H9 (cell line): ENCODE measurements around the gene NHS. TPM values are rescaled to one million over a fixed set of nuclear protein-coding genes. Genes with fewer than 3 reads are reported as not detected.

Experiments
- DNase-seq: peaks from one replicate; pipeline ENCODE4 v3.0.0-alpha.2; 2017
- H2AFZ ChIP-seq: one replicate; pipeline ENCODE4 v1.6.1; 2013; ENCODE audit warnings: mild to moderate bottlenecking, low read length, control low read depth, moderate library complexity
- H2AK5ac ChIP-seq: 2 replicates; pipeline ENCODE4 v1.6.1; 2013; ENCODE audit warnings: low read length, control low read depth, mixed read lengths; ENCODE audit not compliant: insufficient read length
- H2BK120ac ChIP-seq: one replicate; pipeline ENCODE4 v1.6.1; 2013; ENCODE audit warnings: low read depth, mild to moderate bottlenecking, low read length, control low read depth, inconsistent platforms; ENCODE audit not compliant: poor library complexity, severe bottlenecking
- H2BK12ac ChIP-seq: 2 replicates; pipeline ENCODE4 v1.6.1; 2013; ENCODE audit warnings: low read length, control low read depth, mixed read lengths, low read depth; ENCODE audit not compliant: insufficient read length
- H2BK15ac ChIP-seq: 2 replicates; pipeline ENCODE4 v1.6.1; 2013; ENCODE audit warnings: low read depth, low read length, control low read depth
- H2BK20ac ChIP-seq: one replicate; pipeline ENCODE4 v1.6.1; 2013; ENCODE audit warnings: low read depth, mild to moderate bottlenecking, low read length, control low read depth, inconsistent platforms; ENCODE audit not compliant: poor library complexity, severe bottlenecking
- H2BK5ac ChIP-seq: 2 replicates; pipeline ENCODE4 v1.6.1; 2013; ENCODE audit warnings: low read length, control low read depth, mixed read lengths; ENCODE audit not compliant: insufficient read length
- H3K14ac ChIP-seq: 2 replicates; pipeline ENCODE4 v1.6.1; 2013; ENCODE audit warnings: low read length, control low read depth; ENCODE audit not compliant: insufficient read depth
- H3K18ac ChIP-seq: 2 replicates; pipeline ENCODE4 v1.6.1; 2013; ENCODE audit warnings: low read depth, mild to moderate bottlenecking, mixed read lengths, low read length, control low read depth; ENCODE audit not compliant: insufficient read length
- H3K23ac ChIP-seq: 2 replicates; pipeline ENCODE4 v1.6.1; 2013; ENCODE audit warnings: low read length, control low read depth, mixed read lengths, low read depth; ENCODE audit not compliant: insufficient read length
- H3K23me2 ChIP-seq: 2 replicates; pipeline ENCODE4 v1.6.1; 2013; ENCODE audit warnings: low read depth, mild to moderate bottlenecking, mixed read lengths, low read length, control low read depth; ENCODE audit not compliant: insufficient read length, poor library complexity, severe bottlenecking
- H3K27ac ChIP-seq: 2 replicates; pipeline ENCODE4 v1.5.1; 2013; ENCODE audit warnings: low read length, control low read depth, mixed read lengths, low read depth; ENCODE audit not compliant: insufficient read length
- H3K27me3 ChIP-seq: 2 replicates; pipeline ENCODE4 v1.6.1; 2013; ENCODE audit warnings: low read length, control low read depth, inconsistent platforms; ENCODE audit not compliant: insufficient read depth
- H3K4ac ChIP-seq: 2 replicates; pipeline ENCODE4 v1.6.1; 2013; ENCODE audit warnings: low read depth, mild to moderate bottlenecking, control low read depth, inconsistent platforms, low read length, moderate library complexity
- H3K4me1 ChIP-seq: 2 replicates; pipeline ENCODE4 v1.6.1; 2013; ENCODE audit warnings: low read length, control low read depth, inconsistent platforms; ENCODE audit not compliant: insufficient read depth
- H3K4me2 ChIP-seq: 2 replicates; pipeline ENCODE4 v1.6.1; 2013; ENCODE audit warnings: low read length, control low read depth, mixed read lengths; ENCODE audit not compliant: insufficient read length, insufficient read depth
- H3K56ac ChIP-seq: 2 replicates; pipeline ENCODE4 v1.6.1; 2013; ENCODE audit warnings: low read depth, mild to moderate bottlenecking, mixed read lengths, low read length, control low read depth; ENCODE audit not compliant: insufficient read length
- H3K79me1 ChIP-seq: 2 replicates; pipeline ENCODE4 v1.6.1; 2013; ENCODE audit warnings: low read depth, mild to moderate bottlenecking, moderate library complexity, low read length, control low read depth, inconsistent platforms; ENCODE audit not compliant: insufficient read depth, poor library complexity, severe bottlenecking
- H3K79me2 ChIP-seq: 2 replicates; pipeline ENCODE4 v1.6.1; 2013; ENCODE audit warnings: low read length, control low read depth, inconsistent platforms; ENCODE audit not compliant: insufficient read depth
- H3K9ac ChIP-seq: 2 replicates; pipeline ENCODE4 v1.6.1; 2013; ENCODE audit warnings: low read length, control low read depth, mixed read lengths; ENCODE audit not compliant: insufficient read length; ENCODE audit errors: extremely low read depth
- H3K9me3 ChIP-seq: one replicate; pipeline ENCODE4 v1.6.1; 2013; ENCODE audit warnings: low read depth, low read length, inconsistent platforms; ENCODE audit not compliant: control insufficient read depth
- H3T11ph ChIP-seq: one replicate; pipeline ENCODE4 v1.6.1; 2013; ENCODE audit warnings: mild to moderate bottlenecking, low read length, control low read depth, inconsistent platforms
- H4K20me1 ChIP-seq: one replicate; pipeline ENCODE4 v1.6.1; 2013; ENCODE audit not compliant: control insufficient read depth, insufficient read length, insufficient read depth
- H4K5ac ChIP-seq: 2 replicates; pipeline ENCODE4 v1.6.1; 2013; ENCODE audit warnings: low read depth, mild to moderate bottlenecking, mixed read lengths, low read length, control low read depth; ENCODE audit not compliant: insufficient read length
- H4K8ac ChIP-seq: replicated peaks from 2 replicates; pipeline ENCODE4 v1.6.1; 2013; ENCODE audit warnings: low read length, control low read depth, mixed read lengths, low read depth; ENCODE audit not compliant: insufficient read length
- H4K91ac ChIP-seq: 2 replicates; pipeline ENCODE4 v1.6.1; 2013; ENCODE audit warnings: low read depth, mild to moderate bottlenecking, moderate library complexity, mixed read lengths, low read length, control low read depth; ENCODE audit not compliant: insufficient read length
- H3K27ac Mint-ChIP-seq, 3 experiments: 2 replicates in 2 of 3; 3 replicates in 1 of 3; pipeline ENCODE4 v1.8.0; 2020 to 2021; ENCODE audit warnings: mixed read lengths in 3 of 3, mild to moderate bottlenecking in 1 of 3, moderate library complexity in 1 of 3
- H3K27me3 Mint-ChIP-seq: 2 replicates; pipeline ENCODE4 v1.8.0; 2021; ENCODE audit warnings: low read depth, mild to moderate bottlenecking, moderate library complexity, mixed read lengths
- H3K36me3 Mint-ChIP-seq, 3 experiments: 2 replicates in 2 of 3; 3 replicates in 1 of 3; pipeline ENCODE4 v1.8.0; 2020 to 2021; ENCODE audit warnings: low read depth in 3 of 3, mixed read lengths in 3 of 3; ENCODE audit not compliant: insufficient read depth in 1 of 3
- H3K4me1 Mint-ChIP-seq, 2 experiments: 2 replicates each; pipeline ENCODE4 v1.8.0; 2020; ENCODE audit warnings: mixed read lengths in 2 of 2
- H3K4me3 Mint-ChIP-seq, 2 experiments: 2 replicates in 1 of 2; 3 replicates in 1 of 2; pipeline ENCODE4 v1.8.0; 2020 to 2021; ENCODE audit warnings: mild to moderate bottlenecking in 2 of 2, mixed read lengths in 2 of 2, moderate library complexity in 1 of 2
- H3K9me3 Mint-ChIP-seq, 2 experiments: 2 replicates in 1 of 2; 3 replicates in 1 of 2; pipeline ENCODE4 v1.8.0; 2020; ENCODE audit warnings: mild to moderate bottlenecking in 2 of 2, mixed read lengths in 2 of 2, moderate library complexity in 1 of 2
- WGBS: extraction: QIAGEN DNeasy Blood & Tissue Kit; methylation state at CpG from one replicate; pipeline ENCODE4 v1.1.7; 2013; ENCODE audit warnings: missing lambda C conversion rate, low lambda C conversion rate, mixed read lengths; ENCODE audit not compliant: insufficient read length; ENCODE audit errors: extremely low coverage; 5-methylcytosine and 5-hydroxymethylcytosine counted together
- total RNA-seq: library from RNA; stranded (reverse); gene quantifications from 2 replicates; pipeline ENCODE4 v1.2.1, GENCODE V29; 2021
- TF ChIP-seq, protein P1 (sequence below): fragments of 200-600 bp; sonication (generic); conservative IDR thresholded peaks from 3 replicates; pipeline ENCODE4 v1.8.0; 2021; ENCODE audit warnings: antibody characterized with exemption, mild to moderate bottlenecking

Gene NHS
- total RNA-seq, 1 experiment from 2014 or later: 8.7 TPM

DNA sequence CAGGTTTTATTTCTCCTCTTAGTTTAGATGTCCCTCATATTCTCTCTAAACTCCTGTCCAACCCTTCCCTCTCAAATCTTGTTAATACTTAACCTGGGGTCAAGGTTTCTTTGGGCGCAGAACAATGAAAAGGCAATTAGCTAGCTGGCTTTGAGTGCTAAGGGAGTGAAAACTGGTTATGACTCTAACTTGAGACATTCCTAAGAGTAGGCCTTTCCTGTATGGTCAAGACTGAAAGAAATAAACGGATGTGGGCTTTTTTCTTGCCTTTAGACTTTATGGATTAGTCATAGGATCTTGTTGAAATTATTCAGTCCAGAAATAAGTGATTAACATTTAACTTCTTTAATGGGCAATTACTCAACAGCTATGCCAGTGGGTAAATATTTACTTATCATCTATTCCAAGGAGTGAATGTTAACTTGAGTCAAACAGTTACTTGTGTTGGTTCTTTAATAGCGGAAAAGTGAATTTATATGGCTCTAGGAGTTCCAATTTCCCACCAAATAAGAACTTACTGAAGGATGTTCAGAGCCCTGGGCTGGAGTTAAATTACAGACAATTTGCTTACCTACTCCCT, 220.5 kb downstream of the NHS start:
- H3K27ac ChIP-seq: no peak overlapping the region
- DNase-seq: no peak

More for the DNA sequence above, 220.5 kb downstream of the NHS start:
- Histone ChIP-seq H3K27me3 (no peaks in the 10 kb centered on the region; the same call in none of the 2 replicates), H4K20me1 (no peaks in the 10 kb centered on the region), H3K79me1 (no peaks in the 10 kb centered on the region), H3K14ac (no peak overlapping the region), H2BK20ac (no peak overlapping the region), H2BK15ac (no peak overlapping the region), H2BK5ac (no peak overlapping the region), H4K8ac (no peak overlapping the region), H4K91ac (no peak overlapping the region), H3K9ac (no peak overlapping the region), H3K79me2 (no peaks in the 10 kb centered on the region), H4K5ac (no peak overlapping the region), H3K4me2 (no peak overlapping the region), H2AFZ (no peak overlapping the region), H3K4me1 (no peaks in the 10 kb centered on the region; the same call in 1 of the 2 replicates), H3K23ac (no peak overlapping the region), H3K23me2 (no peaks in the 10 kb centered on the region), H2AK5ac (no peak overlapping the region), H3K4ac (no peak overlapping the region), H3K56ac (no peak overlapping the region), H2BK120ac (no peak overlapping the region), H2BK12ac (no peak overlapping the region), H3K9me3 (no peaks in the 10 kb centered on the region), H3K18ac (no peak overlapping the region), H3T11ph (no peak overlapping the region)
- H3K27me3 Mint-ChIP-seq: peaks cover 8% of the 10 kb centered on the region
- no peak overlapping the region for H3K27ac Mint-ChIP-seq
- WGBS: no CpG with 5 or more reads among the region's 3 CpGs
- H3K9me3 Mint-ChIP-seq: no peaks in the 10 kb centered on the region
- TF ChIP-seq, protein P1, sequence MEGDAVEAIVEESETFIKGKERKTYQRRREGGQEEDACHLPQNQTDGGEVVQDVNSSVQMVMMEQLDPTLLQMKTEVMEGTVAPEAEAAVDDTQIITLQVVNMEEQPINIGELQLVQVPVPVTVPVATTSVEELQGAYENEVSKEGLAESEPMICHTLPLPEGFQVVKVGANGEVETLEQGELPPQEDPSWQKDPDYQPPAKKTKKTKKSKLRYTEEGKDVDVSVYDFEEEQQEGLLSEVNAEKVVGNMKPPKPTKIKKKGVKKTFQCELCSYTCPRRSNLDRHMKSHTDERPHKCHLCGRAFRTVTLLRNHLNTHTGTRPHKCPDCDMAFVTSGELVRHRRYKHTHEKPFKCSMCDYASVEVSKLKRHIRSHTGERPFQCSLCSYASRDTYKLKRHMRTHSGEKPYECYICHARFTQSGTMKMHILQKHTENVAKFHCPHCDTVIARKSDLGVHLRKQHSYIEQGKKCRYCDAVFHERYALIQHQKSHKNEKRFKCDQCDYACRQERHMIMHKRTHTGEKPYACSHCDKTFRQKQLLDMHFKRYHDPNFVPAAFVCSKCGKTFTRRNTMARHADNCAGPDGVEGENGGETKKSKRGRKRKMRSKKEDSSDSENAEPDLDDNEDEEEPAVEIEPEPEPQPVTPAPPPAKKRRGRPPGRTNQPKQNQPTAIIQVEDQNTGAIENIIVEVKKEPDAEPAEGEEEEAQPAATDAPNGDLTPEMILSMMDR: no peak
- H3K4me3 Mint-ChIP-seq: no peak overlapping the region
- H3K36me3 Mint-ChIP-seq: peaks cover 0 to 2% (median 0%) of the 10 kb centered on the region in 3 experiments; a peak in 1 of 7 replicates
- H3K4me1 Mint-ChIP-seq: peaks cover 25 to 26% of the 10 kb centered on the region in 2 experiments
